Activated CD8-positive, alpha-beta memory T cell treated with anti-CD3 and anti-CD28 coated beads, Interleukin-2, amount 50 U/mL, for 24 hours (primary cell): ENCODE results near the gene LRRC8D.

Source experiments
- DNase-seq: peaks from one replicate; pipeline ENCODE4 v3.0.0-alpha.2; 2020; ENCODE audit errors: extremely low read depth

LRRC8D gene

DNA sequence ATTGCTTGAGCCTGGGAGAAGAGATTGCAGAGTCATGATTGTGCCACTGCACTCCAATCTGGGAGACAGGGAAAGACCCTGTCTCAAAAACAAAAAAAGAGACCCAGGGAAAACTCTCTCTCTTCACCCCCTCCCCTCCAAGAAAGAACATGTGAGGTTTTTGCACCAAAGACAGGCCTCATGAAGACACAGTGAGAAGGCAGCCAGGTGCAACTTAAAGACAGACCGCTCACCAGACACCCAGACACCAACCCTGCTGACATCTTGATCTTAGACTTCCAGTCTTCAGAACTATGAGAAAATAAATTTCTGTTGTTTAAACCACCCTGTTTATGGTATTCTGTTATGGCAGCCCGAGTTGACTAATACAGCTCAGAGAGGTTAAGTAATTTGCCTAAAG lies 13.3 kb upstream of the LRRC8D start:
- DNase-seq: no peak

DNA sequence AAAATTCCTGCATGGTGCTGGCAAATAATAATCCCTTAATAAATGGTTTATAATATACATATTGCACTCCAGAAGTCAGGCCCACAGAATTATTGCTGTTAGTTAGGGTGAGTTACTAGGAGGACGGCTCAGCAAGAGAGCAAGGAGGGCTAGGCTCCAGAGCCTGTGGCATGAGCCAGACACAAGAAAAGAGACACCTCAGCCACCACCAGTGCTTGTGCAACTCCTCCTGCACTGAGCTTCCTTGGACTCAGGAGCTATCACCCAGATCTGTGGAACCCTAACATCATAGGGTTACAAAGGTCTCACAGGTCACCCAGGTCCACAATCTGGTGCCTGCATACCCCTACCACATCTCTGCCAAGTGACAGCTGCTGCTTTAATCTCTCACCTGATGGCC lies 12.8 kb upstream of the LRRC8D start:
- no peak for DNase-seq

DNA sequence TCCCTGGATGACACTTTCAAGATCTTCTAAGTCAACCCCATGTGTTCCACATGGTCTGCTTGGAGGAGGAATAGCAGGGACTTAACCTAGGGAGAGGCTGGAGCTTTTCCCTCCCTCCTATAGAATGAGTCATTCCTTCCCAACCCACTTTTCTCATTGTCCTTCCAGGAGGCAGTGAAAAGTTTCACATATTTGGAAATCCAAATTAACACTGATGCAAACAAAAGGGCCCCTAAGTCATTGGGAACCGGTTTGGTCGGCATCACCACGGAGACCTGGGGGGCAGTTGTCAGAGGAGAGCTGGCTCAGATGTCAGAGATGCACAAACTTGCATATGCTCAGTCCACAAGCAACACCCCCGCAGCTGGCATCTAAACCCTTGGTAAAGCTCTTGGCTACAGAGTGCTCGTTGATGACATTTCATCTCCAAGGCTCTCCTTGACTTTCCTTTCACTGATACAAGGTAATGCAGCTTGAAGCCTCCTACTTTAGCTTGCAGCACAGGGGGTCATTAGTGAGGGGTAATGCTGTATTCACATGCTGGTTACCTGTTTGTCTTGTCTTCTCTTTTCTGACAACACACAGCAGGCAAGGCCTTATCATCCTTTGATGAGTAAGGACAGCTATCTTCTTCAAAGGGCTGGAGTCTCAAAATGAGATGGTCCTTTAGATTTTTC lies 12.3 kb upstream of the LRRC8D start:
- DNase-seq: no peak

DNA sequence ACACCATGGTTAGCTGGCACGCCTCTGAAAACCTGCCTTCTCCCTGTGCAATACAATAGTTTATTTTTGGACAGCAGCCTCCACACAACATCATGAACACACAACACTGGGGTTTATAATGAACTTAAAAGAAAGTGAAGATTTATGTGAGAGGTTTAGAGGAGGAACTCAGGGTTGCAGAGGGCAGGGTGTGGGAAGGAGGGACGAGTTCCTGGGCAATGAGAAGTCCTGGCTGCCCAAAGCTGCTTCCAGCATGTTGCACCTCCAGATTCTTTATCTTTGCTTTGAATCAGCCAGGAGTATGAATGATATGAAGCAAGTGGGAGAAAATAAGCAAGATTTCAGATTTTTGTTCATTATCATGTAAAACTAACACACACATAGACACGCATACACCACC lies 11.3 kb upstream of the LRRC8D start:
- DNase-seq: no peak

DNA sequence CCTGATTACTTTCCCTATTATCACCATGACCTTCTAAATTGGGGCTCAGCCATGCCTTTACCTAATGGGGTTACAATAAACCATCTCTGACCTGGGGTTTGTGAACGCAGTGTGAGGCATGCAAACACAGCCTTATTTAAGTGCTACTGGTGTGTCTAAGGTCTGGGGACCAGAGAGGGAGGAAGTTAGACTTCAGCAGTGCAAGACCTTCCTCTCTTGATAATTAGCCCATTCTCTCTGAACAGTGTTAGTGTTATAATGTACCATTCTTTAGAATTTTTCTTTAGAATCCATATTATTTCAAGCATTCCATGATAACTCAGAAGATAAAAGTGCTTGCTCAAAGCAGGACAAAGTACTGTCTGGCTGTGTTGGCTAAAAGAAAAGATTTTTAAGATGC lies 10.5 kb upstream of the LRRC8D start:
- no peak for DNase-seq

DNA sequence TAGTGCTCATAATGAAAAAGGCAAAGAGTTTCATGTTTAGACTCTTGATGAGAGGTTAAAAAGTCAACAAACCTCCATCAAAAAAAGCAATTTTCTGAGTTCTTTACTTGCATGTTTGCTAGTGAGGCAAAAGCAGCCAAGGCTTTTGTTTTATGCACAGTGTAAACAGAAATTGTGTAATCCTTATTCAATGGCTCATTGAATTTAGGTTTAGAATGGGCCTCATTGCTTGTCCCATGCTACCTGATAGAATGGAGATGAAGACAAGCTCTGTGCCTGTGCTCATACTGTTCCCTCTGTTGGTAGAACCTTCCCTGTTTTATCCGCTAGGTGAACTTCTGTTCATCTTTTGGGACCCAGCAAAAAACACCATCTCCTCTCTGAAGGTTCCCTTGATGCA lies 10.0 kb upstream of the LRRC8D start:
- DNase-seq: no peak

DNA sequence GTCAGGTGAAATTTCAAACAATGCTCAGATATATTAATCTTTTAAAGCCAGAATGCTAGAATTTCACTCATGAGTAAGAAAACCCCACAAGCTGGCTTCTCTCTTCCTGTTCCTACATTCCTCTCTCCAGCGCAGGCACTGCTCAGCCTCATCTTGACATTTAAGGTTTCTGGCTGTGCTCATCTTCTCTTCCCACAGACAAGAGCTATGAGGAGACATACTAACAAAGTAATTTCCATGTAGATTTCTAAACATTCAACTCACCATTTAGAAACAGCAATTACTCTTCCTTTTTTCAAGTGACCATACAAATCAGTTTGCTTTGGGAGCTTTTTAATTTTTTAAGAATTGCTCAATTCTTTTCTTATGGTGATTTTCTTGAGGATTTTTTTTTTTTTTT lies 7.8 kb upstream of the LRRC8D start:
- DNase-seq: no peak

DNA sequence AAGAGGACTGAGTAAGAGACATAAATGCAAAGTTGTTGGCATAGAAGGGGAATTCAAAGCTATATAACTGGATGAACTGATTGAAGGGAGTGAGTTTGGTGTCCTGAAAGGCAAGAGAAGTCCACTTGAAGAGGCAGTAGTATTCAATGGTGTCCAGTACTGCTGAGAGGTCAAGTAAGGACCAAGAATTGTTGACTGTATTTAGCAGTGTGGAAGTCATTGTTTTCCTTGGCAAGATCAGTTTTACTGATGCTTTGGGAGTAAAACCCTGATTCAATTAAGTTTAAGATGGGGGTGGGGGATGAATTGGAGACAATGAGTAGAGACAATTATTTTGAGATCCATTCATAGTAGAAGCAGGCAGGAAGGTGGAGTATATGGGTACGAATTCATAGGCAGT lies 5.8 kb upstream of the LRRC8D start:
- DNase-seq: no peak

DNA sequence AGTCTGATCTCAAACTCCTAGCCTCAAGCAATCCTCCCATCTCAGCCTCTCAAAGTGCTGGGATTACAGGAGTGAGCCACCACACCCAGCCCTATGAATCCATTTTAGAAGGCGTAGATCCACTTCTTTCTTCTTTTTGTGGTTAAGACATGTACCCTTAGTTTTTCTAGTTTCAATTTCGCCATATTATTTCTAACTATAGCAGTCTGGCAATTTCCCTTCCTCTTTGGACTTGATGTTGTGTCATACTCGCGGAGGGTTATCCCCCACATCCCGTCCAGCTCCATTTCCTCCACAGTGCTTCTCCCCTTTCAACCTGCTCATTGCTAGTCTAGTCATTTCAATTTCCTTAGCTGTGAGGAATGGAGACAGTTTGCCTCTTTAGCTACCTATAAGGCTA lies 5.2 kb upstream of the LRRC8D start:
- no peak for DNase-seq

DNA sequence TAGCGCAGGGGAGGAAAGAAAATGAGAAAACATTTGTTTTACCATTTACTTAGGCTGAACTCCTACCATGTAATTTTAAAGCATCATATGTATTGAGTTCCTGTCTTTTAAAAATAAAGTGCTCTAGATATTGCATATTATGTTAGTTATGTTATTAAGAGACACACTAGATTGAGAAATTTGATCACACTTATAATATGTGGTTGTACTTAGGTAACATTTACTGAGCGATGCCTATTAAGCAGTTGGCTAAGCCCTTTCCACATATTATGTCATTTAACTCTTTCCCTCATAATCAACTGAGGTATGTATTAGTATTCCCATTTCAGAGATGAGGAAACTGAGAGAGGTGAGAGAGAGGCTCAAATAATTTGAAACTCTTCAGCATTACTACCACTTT lies 4.5 kb upstream of the LRRC8D start:
- DNase-seq: no peak

DNA sequence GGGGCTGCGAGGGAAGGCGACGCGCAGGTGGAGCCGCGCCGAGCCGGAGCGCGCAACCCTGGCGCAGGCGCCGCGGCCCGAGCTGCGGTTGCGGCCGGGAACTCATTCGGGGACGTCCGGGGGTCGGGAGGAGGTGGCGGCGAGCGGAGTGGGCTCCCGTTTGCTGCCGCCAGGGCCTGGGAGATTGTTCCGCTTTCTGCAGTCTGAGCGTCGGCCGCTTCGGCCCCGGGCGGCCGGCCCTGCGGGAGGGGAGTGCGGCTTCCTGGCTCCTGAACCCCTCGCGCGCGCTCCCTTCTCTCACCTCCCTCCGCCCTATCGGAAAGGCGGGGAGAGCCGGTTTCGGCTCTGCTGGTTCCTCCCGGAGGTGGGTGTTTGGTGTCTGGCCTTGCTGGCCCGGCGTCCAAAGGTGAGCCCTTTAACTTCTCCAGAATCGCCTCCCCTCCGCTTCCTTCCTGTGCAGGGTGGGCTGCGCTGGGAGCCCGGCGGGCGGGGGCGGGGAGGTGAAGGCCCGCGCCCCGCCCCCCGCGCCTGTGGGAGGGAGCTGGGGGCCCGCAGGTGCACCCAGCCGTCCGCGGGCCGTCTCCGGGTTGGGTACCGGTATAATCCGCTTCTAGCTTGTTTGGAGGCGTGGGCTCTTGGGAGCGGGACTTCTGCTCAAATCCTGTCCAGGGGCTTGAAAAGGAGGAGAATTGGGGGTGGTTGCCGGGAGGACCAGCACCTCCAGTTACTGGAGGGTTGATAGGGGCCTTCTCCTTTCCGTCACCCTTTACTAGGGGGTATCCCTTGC lies 683 bp downstream of the LRRC8D start:
- no peak for DNase-seq

DNA sequence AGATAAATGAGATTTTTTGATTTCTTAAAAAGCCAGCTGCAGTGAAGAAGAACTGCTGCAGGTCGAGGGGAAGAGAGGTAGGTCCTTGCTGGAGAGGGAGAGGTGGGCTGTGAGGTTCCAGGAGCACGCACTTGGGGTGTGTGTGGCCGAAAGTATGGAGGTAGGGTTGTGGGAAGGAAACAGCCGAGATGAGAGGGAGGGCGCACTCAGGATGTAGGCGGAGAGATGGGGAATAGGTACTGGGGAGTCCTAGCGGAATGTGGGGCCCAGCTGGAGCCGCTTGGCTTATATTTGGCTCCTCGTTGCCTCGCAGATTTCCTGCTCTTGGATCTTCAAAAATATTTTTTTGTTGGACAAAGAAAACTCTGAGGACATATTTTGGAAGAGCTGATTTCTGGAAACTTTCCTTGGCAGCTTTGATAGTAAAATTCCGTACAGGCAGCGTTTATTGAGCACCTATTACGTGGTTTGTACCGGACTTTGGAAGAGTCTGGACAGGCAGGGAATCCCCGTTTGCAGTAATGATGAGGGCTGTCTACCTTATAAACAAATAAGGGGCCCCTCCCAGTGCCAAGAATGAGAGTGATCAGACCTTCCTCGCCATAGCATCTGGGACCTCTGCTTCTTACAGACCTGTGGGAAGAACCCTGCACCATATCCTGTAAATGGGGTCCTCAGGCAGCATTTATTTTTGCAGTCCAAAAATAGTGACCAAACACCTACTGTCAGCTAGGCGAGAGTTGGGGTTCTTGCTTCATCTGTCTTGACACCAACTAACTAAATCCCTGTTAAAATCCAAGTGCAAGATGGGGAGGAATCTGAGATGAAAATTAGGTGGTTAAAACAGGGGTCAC lies 1.5 kb downstream of the LRRC8D start:
- DNase-seq: no peak

DNA sequence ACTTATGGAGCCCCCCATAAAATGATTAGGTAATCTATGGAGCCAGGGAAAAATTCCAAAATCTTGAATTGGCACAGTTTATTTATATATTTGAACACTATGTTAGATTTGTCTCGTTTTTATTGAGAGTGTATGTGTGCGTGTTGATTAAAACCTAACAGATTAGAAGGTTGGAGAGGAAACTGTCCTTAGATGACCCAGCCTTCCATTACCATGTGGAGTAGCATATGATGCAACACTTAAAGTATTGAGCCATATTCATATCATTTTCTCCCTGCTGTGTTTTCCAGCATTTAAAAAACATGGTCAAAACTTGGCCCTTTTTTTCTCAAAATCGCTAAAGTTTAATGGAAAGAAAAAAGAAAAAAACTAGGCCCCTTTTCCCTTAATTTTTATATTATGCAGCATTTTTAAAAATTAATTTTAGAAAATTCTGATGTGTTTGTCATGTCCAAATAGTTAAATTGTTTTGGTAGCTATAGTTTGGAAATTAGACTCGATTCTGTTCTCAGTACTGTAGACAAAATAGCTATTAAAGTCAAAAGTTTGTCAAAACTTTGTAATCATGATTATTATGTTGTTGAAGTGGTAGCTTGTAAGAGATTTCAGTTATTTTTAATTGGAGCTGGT lies 2.3 kb downstream of the LRRC8D start:
- DNase-seq: no peak

DNA sequence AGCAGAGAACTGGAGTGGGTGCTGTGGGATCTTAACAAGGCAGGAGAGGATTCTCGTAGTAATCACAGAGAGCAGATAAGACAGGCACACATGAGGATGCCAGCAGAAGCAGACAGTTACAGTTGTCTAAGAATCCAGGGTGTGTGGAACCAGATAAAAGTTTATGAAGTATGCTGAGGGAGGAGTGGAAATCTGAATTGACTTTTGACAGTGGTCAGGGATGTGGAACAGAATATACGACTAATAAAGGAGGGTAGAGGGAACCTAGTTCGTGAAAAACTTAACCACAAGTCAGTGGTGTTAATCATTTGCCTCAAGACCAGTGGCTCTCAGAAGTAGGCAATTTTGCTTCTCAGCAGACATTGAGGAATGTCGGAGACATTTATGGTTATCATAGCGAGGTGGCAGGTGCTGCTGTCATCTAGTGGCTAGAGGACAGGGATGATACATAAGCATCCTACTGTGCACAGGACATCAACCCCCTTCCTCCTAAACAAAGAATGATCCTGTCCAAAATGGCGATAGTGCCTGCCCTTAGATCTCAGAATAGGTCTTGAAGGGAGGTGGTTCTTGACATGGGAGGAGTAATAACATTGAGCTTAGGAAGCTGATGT lies 3.0 kb downstream of the LRRC8D start:
- no peak for DNase-seq

DNA sequence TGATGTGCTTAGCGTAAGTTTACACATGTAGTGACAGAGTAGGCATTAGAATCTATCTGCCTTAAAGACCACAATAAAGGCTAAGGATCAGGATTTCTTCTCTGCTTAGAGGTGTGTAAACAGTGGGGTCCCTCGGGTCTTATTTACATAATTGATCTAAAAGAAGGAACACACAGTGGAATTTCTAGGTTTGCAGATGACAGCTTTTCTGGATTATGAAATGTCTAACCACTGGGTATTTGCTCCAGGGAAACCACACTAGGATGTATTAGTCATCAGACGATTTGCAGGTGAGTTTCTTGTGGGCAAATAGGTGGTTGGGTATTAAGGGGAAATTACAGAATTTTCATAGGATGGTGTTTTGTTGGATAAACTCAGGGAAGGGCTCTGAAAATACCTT lies 5.8 kb downstream of the LRRC8D start:
- DNase-seq: no peak

DNA sequence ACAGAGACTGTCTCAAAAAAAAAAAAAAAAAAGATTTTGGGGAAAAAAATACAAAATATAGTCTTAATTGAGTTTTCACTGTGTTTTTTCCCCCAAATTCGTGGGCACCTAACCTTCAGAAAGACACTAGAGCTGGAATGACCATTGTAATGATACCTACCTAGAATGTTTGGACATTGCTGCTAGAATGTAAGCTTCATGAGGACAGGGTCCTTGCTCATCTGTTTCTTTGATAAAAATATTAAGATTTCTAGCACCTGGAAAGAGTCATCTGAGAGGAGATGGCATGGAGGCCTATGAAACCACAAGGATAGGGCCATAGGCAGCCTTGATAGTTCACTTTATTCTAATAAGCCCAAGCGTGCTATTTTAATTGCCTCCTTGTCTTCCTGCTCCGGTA lies 6.5 kb downstream of the LRRC8D start:
- no peak for DNase-seq

DNA sequence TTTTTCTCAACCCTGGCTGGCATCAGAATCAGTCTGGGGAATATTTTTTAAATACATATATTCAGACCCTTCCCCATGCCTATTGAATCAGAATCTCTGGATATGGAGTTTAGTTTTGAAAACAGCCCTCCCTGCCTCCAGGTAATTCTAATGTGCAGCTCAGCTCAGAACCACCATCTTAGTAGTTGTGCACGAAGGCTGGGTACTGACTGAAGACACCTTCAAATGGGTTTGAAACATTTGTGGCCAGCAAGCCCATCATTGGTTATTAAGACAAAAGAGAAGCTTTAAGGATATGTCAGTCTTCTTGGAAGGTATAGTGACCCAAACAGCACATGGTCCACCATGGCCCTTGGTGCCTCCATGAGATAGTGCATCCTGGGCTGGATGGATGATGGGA lies 7.1 kb downstream of the LRRC8D start:
- no peak for DNase-seq

DNA sequence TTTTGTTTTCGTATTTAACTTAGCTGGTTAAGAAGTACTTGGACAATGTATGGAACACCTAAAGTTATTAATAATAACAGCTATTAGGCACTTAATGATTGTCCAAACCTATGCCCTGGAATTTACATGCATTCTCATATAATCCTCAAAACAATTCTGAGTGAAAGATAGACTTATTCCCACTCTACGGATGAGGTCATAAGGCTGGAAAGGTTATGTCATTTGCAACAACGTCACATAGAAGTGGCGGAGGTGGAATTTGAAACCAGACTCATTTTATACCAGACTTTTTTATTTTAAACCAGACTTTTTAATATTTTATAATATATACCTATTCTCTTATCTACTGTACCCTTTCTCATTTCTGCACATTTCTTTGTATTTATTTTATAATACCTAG lies 8.4 kb downstream of the LRRC8D start:
- DNase-seq: no peak

DNA sequence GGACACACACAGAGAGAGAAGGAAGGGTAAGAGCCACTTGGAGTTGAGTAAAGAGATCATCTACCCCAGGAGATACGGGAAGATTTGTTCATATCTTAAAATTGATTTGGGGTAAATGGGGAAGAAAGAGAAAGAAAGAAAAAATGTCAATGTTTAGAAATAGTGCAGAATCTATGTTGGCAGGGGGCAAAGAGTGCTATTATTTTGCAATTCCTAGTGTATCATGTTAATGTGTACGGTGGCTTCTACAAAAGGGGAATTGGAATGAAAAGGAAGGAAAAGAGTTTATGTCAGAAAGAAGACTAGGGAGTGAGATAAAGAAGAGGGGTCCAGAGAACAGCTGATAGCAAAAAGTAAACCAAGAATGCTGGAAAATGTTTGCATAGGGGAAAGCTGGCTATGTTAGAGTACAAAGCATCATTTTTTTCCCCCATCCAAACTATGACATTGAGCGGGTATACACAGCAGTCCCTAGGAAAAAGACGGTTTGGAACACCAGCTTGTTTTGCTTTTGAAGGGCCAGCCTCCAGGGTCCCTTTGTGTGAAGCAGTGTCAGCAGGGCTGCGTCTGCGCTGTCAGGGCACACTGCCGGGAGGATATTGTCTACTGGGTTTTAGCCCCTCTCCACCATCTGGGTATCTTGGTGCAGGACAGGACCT lies 10.8 kb downstream of the LRRC8D start:
- no peak for DNase-seq

DNA sequence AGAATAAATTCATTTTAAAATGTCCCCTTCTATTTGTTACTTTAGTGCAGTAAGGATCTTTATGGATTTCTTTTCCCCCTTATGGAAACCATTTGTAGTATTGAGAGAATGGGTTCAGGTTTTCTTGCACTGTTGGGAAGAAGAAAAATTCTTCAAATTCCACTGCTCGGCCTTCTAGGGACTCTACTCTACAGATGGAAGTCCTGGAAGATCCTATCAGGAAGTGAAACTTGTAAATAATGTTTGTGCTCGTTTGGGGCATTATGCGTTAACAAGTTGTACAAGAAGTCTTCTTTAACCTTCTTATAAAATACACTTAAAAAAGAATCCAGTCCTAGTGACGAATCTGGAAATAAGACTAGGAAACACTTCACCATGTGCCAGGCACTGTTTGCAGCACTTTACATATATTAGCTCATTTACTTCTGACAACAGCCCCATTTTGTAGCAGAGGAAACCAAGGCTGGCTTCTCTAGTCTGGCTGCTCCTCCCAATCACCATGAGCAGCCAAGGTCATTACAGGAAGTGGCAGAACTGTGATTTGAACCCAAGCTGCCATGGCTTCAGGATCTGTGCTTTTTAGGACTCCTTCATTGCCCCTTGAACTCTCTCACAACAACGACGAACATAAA lies 11.8 kb downstream of the LRRC8D start:
- DNase-seq: no peak
